Breast epithelium (tissue), 3 donors: Measurements from ENCODE around the gene OR10P1.

Experiments used
- POLR2A ChIP-seq: fragments of 450-650 bp; IDR thresholded peaks from one replicate; pipeline ENCODE4 v1.6.1; 2016; ENCODE audit warnings: antibody characterized with exemption, mild to moderate bottlenecking, moderate library complexity
- POLR2AphosphoS5 ChIP-seq, 3 donors: sonication (generic); formaldehyde crosslinking; IDR thresholded peaks; one replicate each; pipeline ENCODE4 v1.6.1; 2017; ENCODE audit warnings: antibody characterized with exemption in 3 of 3
- TF ChIP-seq, protein P1 (sequence below), 3 donors: fragments of 450-650 bp; IDR thresholded peaks; one replicate each; pipeline ENCODE4 v1.5.1; 2016 to 2017; ENCODE audit warnings: antibody characterized with exemption in 3 of 3, mild to moderate bottlenecking in 3 of 3, moderate library complexity in 3 of 3

DNA sequence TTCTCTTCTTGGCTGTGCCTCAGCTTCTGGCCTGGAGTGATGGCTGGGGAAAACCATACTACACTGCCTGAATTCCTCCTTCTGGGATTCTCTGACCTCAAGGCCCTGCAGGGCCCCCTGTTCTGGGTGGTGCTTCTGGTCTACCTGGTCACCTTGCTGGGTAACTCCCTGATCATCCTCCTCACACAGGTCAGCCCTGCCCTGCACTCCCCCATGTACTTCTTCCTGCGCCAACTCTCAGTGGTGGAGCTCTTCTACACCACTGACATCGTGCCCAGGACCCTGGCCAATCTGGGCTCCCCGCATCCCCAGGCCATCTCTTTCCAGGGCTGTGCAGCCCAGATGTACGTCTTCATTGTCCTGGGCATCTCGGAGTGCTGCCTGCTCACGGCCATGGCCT is at the start of gene OR10P1:
- TF ChIP-seq, protein P1, sequence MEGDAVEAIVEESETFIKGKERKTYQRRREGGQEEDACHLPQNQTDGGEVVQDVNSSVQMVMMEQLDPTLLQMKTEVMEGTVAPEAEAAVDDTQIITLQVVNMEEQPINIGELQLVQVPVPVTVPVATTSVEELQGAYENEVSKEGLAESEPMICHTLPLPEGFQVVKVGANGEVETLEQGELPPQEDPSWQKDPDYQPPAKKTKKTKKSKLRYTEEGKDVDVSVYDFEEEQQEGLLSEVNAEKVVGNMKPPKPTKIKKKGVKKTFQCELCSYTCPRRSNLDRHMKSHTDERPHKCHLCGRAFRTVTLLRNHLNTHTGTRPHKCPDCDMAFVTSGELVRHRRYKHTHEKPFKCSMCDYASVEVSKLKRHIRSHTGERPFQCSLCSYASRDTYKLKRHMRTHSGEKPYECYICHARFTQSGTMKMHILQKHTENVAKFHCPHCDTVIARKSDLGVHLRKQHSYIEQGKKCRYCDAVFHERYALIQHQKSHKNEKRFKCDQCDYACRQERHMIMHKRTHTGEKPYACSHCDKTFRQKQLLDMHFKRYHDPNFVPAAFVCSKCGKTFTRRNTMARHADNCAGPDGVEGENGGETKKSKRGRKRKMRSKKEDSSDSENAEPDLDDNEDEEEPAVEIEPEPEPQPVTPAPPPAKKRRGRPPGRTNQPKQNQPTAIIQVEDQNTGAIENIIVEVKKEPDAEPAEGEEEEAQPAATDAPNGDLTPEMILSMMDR (IDR thresholded peaks at IDR 0.05) = no peak
- TF ChIP-seq POLR2A (no peak), POLR2AphosphoS5 (IDR thresholded peaks at IDR 0.05) (no peak)
